ENCODE results near the gene SECISBP2. TPM values are rescaled to one million over a fixed set of nuclear protein-coding genes. Genes with fewer than 3 reads are reported as not detected.

SECISBP2 gene
- total and polyA plus RNA-seq, 2 of the 13 experiments (the other 11 are each of a cell fraction or from before 2014, with no cell fraction given), result 32.4 to 38.0 TPM

DNA sequence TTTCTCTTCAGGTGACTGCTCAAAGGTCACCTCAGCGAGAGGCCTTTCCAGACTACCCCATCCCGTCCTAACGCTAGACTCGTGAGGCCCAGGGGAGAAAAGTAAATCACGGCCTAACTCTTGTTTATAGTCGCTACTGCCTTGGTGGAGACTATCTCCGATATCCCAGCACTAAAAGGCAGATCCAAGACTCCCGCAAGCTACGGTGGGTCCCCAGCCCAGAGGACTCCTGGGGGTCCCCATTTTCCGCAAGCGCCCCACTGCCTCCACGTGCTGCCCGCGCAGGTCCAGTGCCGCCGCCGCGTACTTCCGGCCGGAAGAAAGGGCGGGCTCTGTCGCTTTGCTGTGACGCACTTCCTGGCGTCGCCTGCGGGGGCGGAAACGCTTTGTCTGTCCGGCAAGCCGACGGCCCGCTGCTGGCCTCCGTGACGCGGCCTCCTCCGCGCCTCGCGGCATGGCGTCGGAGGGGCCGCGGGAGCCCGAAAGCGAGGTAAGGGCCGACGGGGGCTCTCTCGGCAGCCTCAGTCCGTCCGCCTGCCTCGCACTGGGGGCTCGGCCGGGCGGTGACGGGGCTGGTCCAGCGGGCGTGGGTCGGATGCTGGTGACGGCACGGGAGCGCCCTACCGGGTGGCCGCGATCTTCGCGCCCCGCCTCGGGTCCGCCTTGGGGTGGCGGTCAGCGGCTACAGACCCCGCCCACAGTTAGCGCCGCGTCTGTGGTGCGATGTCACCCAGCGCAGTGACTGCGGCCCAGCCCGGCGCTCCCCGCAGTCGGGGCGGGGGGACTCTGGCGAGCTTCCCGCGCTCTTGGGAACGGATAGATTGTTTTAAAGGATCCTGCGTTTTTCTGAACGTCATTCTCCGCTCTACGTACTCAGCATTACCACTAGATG, at the start of gene SECISBP2 (continued):
- TF ChIP-seq, protein P1, sequence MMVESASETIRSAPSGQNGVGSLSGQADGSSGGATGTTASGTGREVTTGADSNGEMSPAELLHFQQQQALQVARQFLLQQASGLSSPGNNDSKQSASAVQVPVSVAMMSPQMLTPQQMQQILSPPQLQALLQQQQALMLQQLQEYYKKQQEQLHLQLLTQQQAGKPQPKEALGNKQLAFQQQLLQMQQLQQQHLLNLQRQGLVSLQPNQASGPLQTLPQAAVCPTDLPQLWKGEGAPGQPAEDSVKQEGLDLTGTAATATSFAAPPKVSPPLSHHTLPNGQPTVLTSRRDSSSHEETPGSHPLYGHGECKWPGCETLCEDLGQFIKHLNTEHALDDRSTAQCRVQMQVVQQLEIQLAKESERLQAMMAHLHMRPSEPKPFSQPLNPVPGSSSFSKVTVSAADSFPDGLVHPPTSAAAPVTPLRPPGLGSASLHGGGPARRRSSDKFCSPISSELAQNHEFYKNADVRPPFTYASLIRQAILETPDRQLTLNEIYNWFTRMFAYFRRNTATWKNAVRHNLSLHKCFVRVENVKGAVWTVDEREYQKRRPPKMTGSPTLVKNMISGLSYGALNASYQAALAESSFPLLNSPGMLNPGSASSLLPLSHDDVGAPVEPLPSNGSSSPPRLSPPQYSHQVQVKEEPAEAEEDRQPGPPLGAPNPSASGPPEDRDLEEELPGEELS (CRISPR knock-in tag; IDR thresholded peaks at IDR 0.05), result peak; percentile 44
- TF ChIP-seq JUND (CRISPR knock-in tag; IDR thresholded peaks at IDR 0.05) (peak; percentile 32; the same call in 1 of the 2 replicates), POLR2AphosphoS5 (IDR thresholded peaks at IDR 0.05; ENCODE audit: low read depth, low read length) (peak; percentile 62; the same call in 1 of the 2 replicates), DR1 (CRISPR knock-in tag; IDR thresholded peaks at IDR 0.05) (peak; percentile 77; the same call in 1 of the 2 replicates), SALL2 (CRISPR knock-in tag; IDR thresholded peaks at IDR 0.05) (peak; percentile 92), ZSCAN9 (CRISPR knock-in tag; IDR thresholded peaks at IDR 0.05; ENCODE audit: borderline replicate concordance) (peak; percentile 18; the same call in 1 of the 2 replicates), STAT5B (CRISPR knock-in tag; IDR thresholded peaks at IDR 0.05) (no peak), ZNF432 (CRISPR knock-in tag; IDR thresholded peaks at IDR 0.05; ENCODE audit: borderline replicate concordance) (no peak), IRX3 (CRISPR knock-in tag; IDR thresholded peaks at IDR 0.05; ENCODE audit: borderline replicate concordance, low read depth) (no peak), HMG20A (CRISPR knock-in tag; IDR thresholded peaks at IDR 0.05; ENCODE audit: borderline replicate concordance) (0 out of 2 replicates have a peak, but pooled peaks have one; percentile 7), ZFP62 (CRISPR knock-in tag; IDR thresholded peaks at IDR 0.05) (0 out of 2 replicates have a peak, but pooled peaks have one; percentile 16), SIX1 (CRISPR knock-in tag; IDR thresholded peaks at IDR 0.05; ENCODE audit: borderline replicate concordance) (peak; percentile 23; the same call in 1 of the 2 replicates), ZNF121 (CRISPR knock-in tag; IDR thresholded peaks at IDR 0.05) (peak; percentile 21; the same call in 1 of the 2 replicates), PPARG (CRISPR knock-in tag; conservative IDR thresholded peaks at IDR 0.05) (no peak), FOXA1 (IDR thresholded peaks at IDR 0.05) (no peak), FOXA1 (CRISPR knock-in tag; IDR thresholded peaks at IDR 0.05) (no peak), ARID2 (CRISPR knock-in tag; IDR thresholded peaks at IDR 0.05; ENCODE audit: borderline replicate concordance) (peak; percentile 35; the same call in 1 of the 2 replicates), ZFYVE20 (CRISPR knock-in tag; IDR thresholded peaks at IDR 0.05; ENCODE audit: borderline replicate concordance, low read depth) (0 out of 2 replicates have a peak, but pooled peaks have one; percentile 44), ZNF350 (CRISPR knock-in tag; IDR thresholded peaks at IDR 0.05; ENCODE audit: borderline replicate concordance, low read depth) (peak; percentile 89), KDM4B (CRISPR knock-in tag; IDR thresholded peaks at IDR 0.05) (no peak)
- TF ChIP-seq, protein P2, sequence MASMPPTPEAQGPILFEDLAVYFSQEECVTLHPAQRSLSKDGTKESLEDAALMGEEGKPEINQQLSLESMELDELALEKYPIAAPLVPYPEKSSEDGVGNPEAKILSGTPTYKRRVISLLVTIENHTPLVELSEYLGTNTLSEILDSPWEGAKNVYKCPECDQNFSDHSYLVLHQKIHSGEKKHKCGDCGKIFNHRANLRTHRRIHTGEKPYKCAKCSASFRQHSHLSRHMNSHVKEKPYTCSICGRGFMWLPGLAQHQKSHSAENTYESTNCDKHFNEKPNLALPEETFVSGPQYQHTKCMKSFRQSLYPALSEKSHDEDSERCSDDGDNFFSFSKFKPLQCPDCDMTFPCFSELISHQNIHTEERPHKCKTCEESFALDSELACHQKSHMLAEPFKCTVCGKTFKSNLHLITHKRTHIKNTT (CRISPR knock-in tag; IDR thresholded peaks at IDR 0.05), result no peak
- TF ChIP-seq, protein P3, sequence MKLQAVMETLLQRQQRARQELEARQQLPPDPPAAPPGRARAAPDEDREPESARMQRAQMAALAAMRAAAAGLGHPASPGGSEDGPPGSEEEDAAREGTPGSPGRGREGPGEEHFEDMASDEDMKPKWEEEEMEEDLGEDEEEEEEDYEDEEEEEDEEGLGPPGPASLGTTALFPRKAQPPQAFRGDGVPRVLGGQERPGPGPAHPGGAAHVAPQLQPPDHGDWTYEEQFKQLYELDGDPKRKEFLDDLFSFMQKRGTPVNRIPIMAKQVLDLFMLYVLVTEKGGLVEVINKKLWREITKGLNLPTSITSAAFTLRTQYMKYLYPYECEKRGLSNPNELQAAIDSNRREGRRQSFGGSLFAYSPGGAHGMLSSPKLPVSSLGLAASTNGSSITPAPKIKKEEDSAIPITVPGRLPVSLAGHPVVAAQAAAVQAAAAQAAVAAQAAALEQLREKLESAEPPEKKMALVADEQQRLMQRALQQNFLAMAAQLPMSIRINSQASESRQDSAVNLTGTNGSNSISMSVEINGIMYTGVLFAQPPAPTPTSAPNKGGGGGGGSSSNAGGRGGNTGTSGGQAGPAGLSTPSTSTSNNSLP (IDR thresholded peaks at IDR 0.05; ENCODE audit: low read depth, low read length), result peak; percentile 91
- TF ChIP-seq, protein P4, sequence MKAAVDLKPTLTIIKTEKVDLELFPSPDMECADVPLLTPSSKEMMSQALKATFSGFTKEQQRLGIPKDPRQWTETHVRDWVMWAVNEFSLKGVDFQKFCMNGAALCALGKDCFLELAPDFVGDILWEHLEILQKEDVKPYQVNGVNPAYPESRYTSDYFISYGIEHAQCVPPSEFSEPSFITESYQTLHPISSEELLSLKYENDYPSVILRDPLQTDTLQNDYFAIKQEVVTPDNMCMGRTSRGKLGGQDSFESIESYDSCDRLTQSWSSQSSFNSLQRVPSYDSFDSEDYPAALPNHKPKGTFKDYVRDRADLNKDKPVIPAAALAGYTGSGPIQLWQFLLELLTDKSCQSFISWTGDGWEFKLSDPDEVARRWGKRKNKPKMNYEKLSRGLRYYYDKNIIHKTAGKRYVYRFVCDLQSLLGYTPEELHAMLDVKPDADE (CRISPR knock-in tag; IDR thresholded peaks at IDR 0.05), result peak; percentile 68; the same call in 1 of the 2 replicates
- TF ChIP-seq, protein P5, sequence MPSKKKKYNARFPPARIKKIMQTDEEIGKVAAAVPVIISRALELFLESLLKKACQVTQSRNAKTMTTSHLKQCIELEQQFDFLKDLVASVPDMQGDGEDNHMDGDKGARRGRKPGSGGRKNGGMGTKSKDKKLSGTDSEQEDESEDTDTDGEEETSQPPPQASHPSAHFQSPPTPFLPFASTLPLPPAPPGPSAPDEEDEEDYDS (CRISPR knock-in tag; IDR thresholded peaks at IDR 0.05), result peak; percentile 58; the same call in 1 of the 2 replicates
